CD14-positive monocyte (primary cell): ENCODE results near the gene GPR15. TPM values are rescaled to one million over a fixed set of nuclear protein-coding genes. Genes with fewer than 3 reads are reported as not detected.

ENCODE experiments used
- DNase-seq, 3 donors: peaks; one replicate each; pipeline ENCODE4 v3.0.0-alpha.2; 2011 to 2022
- H2AFZ ChIP-seq: 2 replicates; pipeline ENCODE4 v1.6.0; 2012; ENCODE audit warnings: mild to moderate bottlenecking, low read depth, low read length, inconsistent platforms; ENCODE audit not compliant: insufficient read depth, poor library complexity, severe bottlenecking
- H3K27ac ChIP-seq, 2 donors: 1 replicate in 1 of 2; 2 replicates in 1 of 2; pipeline ENCODE4 v1.5.1; 2012 to 2013; ENCODE audit warnings: low read length in 2 of 2, control low read depth in 1 of 2, inconsistent platforms in 1 of 2, low read depth in 1 of 2, mild to moderate bottlenecking in 1 of 2
- H3K27me3 ChIP-seq, 2 donors: one replicate each; pipeline versions ENCODE4 v1.6.0 to v1.6.1; 2011 to 2013; ENCODE audit warnings: low read length in 2 of 2; ENCODE audit not compliant: control insufficient read depth in 2 of 2, insufficient read depth in 2 of 2
- H3K36me3 ChIP-seq, 2 donors: replicated peaks in 1 of 2; 1 replicate in 1 of 2; 2 replicates in 1 of 2; pipeline versions ENCODE4 v1.5.1 to v1.6.1; 2012 to 2013; ENCODE audit warnings: low read length in 2 of 2, control low read depth in 1 of 2, inconsistent platforms in 1 of 2, mild to moderate bottlenecking in 1 of 2; ENCODE audit not compliant: insufficient read depth in 2 of 2, control insufficient read depth in 1 of 2
- H3K4me1 ChIP-seq, 2 donors: 1 replicate in 1 of 2; 2 replicates in 1 of 2; pipeline versions ENCODE4 v1.5.1 to v1.6.1; 2012 to 2013; ENCODE audit warnings: low read length in 2 of 2, control low read depth in 1 of 2, inconsistent platforms in 1 of 2, mild to moderate bottlenecking in 1 of 2, moderate library complexity in 1 of 2; ENCODE audit not compliant: insufficient read depth in 2 of 2, control insufficient read depth in 1 of 2
- H3K4me2 ChIP-seq: replicated peaks from 2 replicates; pipeline ENCODE3; 2012; ENCODE audit warnings: low read length, moderate library complexity, mild to moderate bottlenecking; ENCODE audit not compliant: poor library complexity, severe bottlenecking; ENCODE audit errors: extremely low read depth
- H3K4me3 ChIP-seq, 3 experiments: fragments of 200-600 bp in 1 of 3; sonication (generic) in 1 of 3; replicated peaks in 1 of 3; 1 replicate in 2 of 3; 2 replicates in 1 of 3; pipeline ENCODE4 v1.5.1; 2011 to 2013; ENCODE audit warnings: low read length in 3 of 3, mild to moderate bottlenecking in 3 of 3, control low read depth in 2 of 3, low read depth in 2 of 3, inconsistent platforms in 1 of 3, moderate library complexity in 1 of 3
- H3K79me2 ChIP-seq: 2 replicates; pipeline ENCODE4 v1.6.0; 2012; ENCODE audit warnings: mild to moderate bottlenecking, control low read depth, inconsistent platforms, low read length, moderate library complexity; ENCODE audit not compliant: insufficient read depth
- H3K9ac ChIP-seq: 2 replicates; pipeline ENCODE4 v1.6.0; 2017; ENCODE audit warnings: low read length, mild to moderate bottlenecking; ENCODE audit not compliant: insufficient read depth, poor library complexity, severe bottlenecking
- H3K9me3 ChIP-seq, 2 donors: replicated peaks in 1 of 2; 1 replicate in 1 of 2; 2 replicates in 1 of 2; pipeline versions ENCODE4 v1.5.1 to v1.6.1; 2012 to 2013; ENCODE audit warnings: low read length in 2 of 2, control low read depth in 1 of 2; ENCODE audit not compliant: control insufficient read depth in 1 of 2, insufficient read depth in 1 of 2
- H4K20me1 ChIP-seq: 2 replicates; pipeline ENCODE4 v1.6.0; 2012; ENCODE audit warnings: mild to moderate bottlenecking, low read length, control low read depth, moderate library complexity; ENCODE audit not compliant: insufficient read depth
- H3K27ac Mint-ChIP-seq, 7 donors: one replicate each; pipeline ENCODE4 v1.8.0; 2020; ENCODE audit warnings: mild to moderate bottlenecking in 7 of 7, mixed read lengths in 7 of 7, moderate library complexity in 6 of 7, inconsistent platforms in 2 of 7
- H3K27me3 Mint-ChIP-seq, 3 donors: one replicate each; pipeline ENCODE4 v1.8.0; 2021 to 2022; ENCODE audit warnings: low read depth in 3 of 3, mild to moderate bottlenecking in 3 of 3, mixed read lengths in 3 of 3, moderate library complexity in 3 of 3, inconsistent platforms in 1 of 3
- H3K36me3 Mint-ChIP-seq, 2 donors: one replicate each; pipeline ENCODE4 v1.8.0; 2020; ENCODE audit warnings: mixed read lengths in 2 of 2, inconsistent platforms in 1 of 2, mild to moderate bottlenecking in 1 of 2
- H3K4me1 Mint-ChIP-seq: one replicate; pipeline ENCODE4 v1.8.0; 2020; ENCODE audit warnings: mild to moderate bottlenecking, mixed read lengths
- H3K4me3 Mint-ChIP-seq, 2 donors: one replicate each; pipeline ENCODE4 v1.8.0; 2020; ENCODE audit warnings: mild to moderate bottlenecking in 2 of 2, mixed read lengths in 2 of 2, moderate library complexity in 1 of 2
- H3K9me3 Mint-ChIP-seq, 7 donors: one replicate each; pipeline ENCODE4 v1.8.0; 2020 to 2022; ENCODE audit warnings: mixed read lengths in 7 of 7, mild to moderate bottlenecking in 6 of 7, moderate library complexity in 6 of 7, inconsistent platforms in 2 of 7
- WGBS: methylation state at CpG from one replicate; pipeline ENCODE4 v1.1.5; 2013; ENCODE audit warnings: missing lambda C conversion rate; ENCODE audit not compliant: insufficient coverage; 5-methylcytosine and 5-hydroxymethylcytosine counted together
- intact Hi-C, 2 donors: fragments of 100-400 bp; cut with micrococcal nuclease; formaldehyde crosslinking; loops; one replicate each; pipeline versions ENCODE4 v1.15.0 to v1.15.1; 2023
- polyA plus RNA-seq, 3 donors: library from polyadenylated mRNA; depleted of rRNA in 1 of 3; unstranded in 2 of 3; stranded (reverse) in 1 of 3; fragments of 300-500 nt in 2 of 3; fragments of >200 nt in 1 of 3; fragmentation: Illumina TruSeq in 2 of 3; gene quantifications; 1 replicate in 2 of 3; 2 replicates in 1 of 3; pipeline ENCODE4 v1.2.3, GENCODE V29; 2012 to 2021
- TF ChIP-seq, protein P1 (sequence below): fragments of 200-600 bp; IDR thresholded peaks from one replicate; pipeline ENCODE4 v1.8.0; 2022; ENCODE audit warnings: antibody characterized with exemption, mild to moderate bottlenecking

The GPR15 gene
- polyA plus RNA-seq, 3 donors, result not detected

DNA sequence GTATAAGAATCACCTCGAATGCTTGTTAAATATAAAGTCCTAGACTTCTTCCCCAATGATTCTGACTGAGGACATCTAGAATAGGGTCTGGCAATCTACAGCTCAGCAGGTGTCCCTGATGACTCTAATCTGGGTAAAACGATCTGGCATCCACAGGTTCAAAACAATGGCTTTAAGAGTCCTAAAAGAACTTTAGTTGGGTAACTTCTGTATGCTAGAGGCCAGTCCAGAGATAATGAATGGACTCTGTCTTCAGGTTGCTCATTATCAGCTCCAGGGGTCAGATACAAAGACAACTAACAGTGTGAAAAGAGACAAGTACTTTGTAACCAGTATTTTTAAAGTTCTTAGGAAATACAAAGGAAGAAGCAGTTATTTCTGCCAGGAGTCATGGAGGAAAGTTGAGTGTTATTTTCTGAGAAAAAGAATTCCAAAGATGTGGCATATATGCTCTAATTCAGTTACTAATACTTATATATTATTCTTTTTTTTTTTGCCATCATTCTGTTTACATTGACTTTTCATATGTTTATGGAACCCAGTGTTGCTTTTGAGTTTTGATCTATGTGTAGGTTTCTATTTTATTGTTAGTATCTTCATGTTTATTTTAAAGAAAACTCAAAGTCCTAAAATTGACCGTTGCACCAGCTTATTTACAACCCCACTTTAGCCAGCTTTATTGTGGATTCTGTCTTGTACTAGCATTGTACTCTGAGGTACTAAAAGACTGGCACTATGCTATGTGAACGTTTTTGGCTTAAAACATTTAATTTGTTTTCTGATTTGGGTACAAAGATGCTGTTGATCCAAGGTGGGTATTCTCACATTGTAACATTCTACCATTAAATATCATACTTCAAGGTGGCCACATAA, 3.1 kb upstream of the GPR15 start:
- H3K4me1 Mint-ChIP-seq, result peaks cover 9% of the 10 kb centered on the region
- no peak for DNase-seq
- Histone ChIP-seq H2AFZ (no peak overlapping the region), H3K79me2 (no peaks in the 10 kb centered on the region), H3K4me2 (no peak overlapping the region), H3K36me3 (no peaks in the 10 kb centered on the region), H4K20me1 (no peaks in the 10 kb centered on the region), H3K27me3 (peaks cover 0 to 3% of the 10 kb centered on the region in 2 donors), H3K9me3 (no peaks in the 10 kb centered on the region), H3K4me1 (no peaks in the 10 kb centered on the region), H3K9ac (no peak overlapping the region), H3K27ac (no peak overlapping the region), H3K4me3 (no peak overlapping the region)
- intact Hi-C loops, result loop anchor here in 1 of 2 donors (5.0 kb wide), 1 partner anchor 64 kb away; the partner anchor contains the start of gene CPOX
- peaks cover 0 to 14% (median 1%) of the 10 kb centered on the region in 3 donors for H3K27me3 Mint-ChIP-seq
- no peak overlapping the region for H3K4me3 Mint-ChIP-seq
- no peaks in the 10 kb centered on the region for H3K36me3 Mint-ChIP-seq
- H3K9me3 Mint-ChIP-seq, result no peaks in the 10 kb centered on the region
- 86% methylated on average over 2 of the region's 4 CpGs for WGBS
- TF ChIP-seq, protein P1, sequence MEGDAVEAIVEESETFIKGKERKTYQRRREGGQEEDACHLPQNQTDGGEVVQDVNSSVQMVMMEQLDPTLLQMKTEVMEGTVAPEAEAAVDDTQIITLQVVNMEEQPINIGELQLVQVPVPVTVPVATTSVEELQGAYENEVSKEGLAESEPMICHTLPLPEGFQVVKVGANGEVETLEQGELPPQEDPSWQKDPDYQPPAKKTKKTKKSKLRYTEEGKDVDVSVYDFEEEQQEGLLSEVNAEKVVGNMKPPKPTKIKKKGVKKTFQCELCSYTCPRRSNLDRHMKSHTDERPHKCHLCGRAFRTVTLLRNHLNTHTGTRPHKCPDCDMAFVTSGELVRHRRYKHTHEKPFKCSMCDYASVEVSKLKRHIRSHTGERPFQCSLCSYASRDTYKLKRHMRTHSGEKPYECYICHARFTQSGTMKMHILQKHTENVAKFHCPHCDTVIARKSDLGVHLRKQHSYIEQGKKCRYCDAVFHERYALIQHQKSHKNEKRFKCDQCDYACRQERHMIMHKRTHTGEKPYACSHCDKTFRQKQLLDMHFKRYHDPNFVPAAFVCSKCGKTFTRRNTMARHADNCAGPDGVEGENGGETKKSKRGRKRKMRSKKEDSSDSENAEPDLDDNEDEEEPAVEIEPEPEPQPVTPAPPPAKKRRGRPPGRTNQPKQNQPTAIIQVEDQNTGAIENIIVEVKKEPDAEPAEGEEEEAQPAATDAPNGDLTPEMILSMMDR, result no peak
- no peak overlapping the region for H3K27ac Mint-ChIP-seq

DNA sequence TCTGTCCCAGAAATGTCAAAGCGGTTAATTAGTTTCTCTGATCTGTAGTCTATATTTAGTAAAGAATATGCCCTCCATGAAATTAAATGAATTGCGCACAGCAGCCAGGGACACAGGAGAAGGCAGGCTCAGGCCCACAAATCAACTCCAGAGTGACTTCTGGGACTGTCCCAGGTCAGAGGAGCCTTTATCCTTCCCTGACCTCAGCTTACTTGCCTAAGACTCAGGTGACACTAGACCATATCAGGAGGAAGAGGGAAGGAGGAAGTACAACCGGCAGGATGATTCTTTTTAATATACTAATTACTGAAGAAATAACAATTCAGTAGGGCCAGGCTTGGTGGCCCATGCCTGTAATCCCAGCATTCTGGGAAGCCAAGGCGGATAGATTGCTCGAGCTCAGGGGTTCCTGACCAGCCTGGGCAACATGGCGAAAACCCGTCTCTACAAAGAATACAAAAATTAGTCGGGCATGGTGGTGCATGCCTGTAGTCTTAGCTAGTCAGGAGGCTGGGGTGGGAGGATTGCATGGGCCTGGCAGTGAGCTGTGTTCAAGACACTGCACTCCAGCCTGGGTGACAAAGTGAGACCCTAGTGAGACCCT, 1.8 kb upstream of the GPR15 start:
- H3K4me1 ChIP-seq, result no peaks in the 10 kb centered on the region
- intact Hi-C loops, result loop anchor here in 1 of 2 donors (5.0 kb wide), 1 partner anchor 62 kb away; the partner anchor contains the start of gene CPOX
- TF ChIP-seq, protein P1, result no peak
- H3K4me2 ChIP-seq, result no peak overlapping the region
- Mint-ChIP-seq H3K9me3 (no peaks in the 10 kb centered on the region), H3K27ac (no peak overlapping the region), H3K36me3 (no peaks in the 10 kb centered on the region), H3K4me3 (no peak overlapping the region), H3K27me3 (peaks cover 0 to 13% (median 1%) of the 10 kb centered on the region in 3 donors), H3K4me1 (peaks cover 9% of the 10 kb centered on the region)
- H3K27me3 ChIP-seq, result peaks cover 0 to 3% of the 10 kb centered on the region in 2 donors
- H3K4me3 ChIP-seq, result no peak overlapping the region
- H3K9ac ChIP-seq, result no peak overlapping the region
- H3K27ac ChIP-seq, result no peak overlapping the region
- 100% methylated on average over 2 of the region's 8 CpGs for WGBS
- H3K36me3 ChIP-seq, result no peaks in the 10 kb centered on the region
- H3K79me2 ChIP-seq, result no peaks in the 10 kb centered on the region
- H2AFZ ChIP-seq, result no peak overlapping the region
- DNase-seq, result no peak
- H3K9me3 ChIP-seq, result no peaks in the 10 kb centered on the region
- H4K20me1 ChIP-seq, result no peaks in the 10 kb centered on the region
